ENCODE measurements around the gene BEND7.
A peak's percentile ranks its signal among the peaks of the same experiment; 100 is the strongest.
"Not testable (repeated sequence)": the region's sequence is repeated elsewhere in the genome, so short reads cannot be mapped to it uniquely, and the experiment has no call there.

The BEND7 gene

GRCh38 chr10:13528875-13529713 lies at the start of gene BEND7:
TSS of gene BEND7 (minus strand) at chr10:13529014. CDS start at chr10:13528533, 481 bp downstream.
- DNase-seq, result no peak

- no peak for DNase-seq
Measured at GRCh38 chr10:13573960-13574359, 45.1 kb upstream of the BEND7 start.

- DNase-seq, result no peak
Measured at GRCh38 chr10:13571541-13571940, 42.7 kb upstream of the BEND7 start.

- DNase-seq, result peak; percentile 67 to 75
Measured at GRCh38 chr10:13567030-13567429, 38.2 kb upstream of the BEND7 start.

- no peak for DNase-seq
Measured at GRCh38 chr10:13564576-13564975, 35.8 kb upstream of the BEND7 start.

GRCh38 chr10:13563481-13564445 lies 34.9 kb upstream of the BEND7 start:
- no peak for DNase-seq

- DNase-seq, result no peak
Measured at GRCh38 chr10:13560597-13560996, 31.8 kb upstream of the BEND7 start.

- no peak for DNase-seq
Measured at GRCh38 chr10:13559124-13559700, 30.4 kb upstream of the BEND7 start.

- no peak for DNase-seq
Measured at GRCh38 chr10:13555884-13556510, 27.2 kb upstream of the BEND7 start.

- DNase-seq, result no peak
Measured at GRCh38 chr10:13550802-13551201, 22.0 kb upstream of the BEND7 start.

- no peak for DNase-seq
Measured at GRCh38 chr10:13542533-13542932, 13.7 kb upstream of the BEND7 start.

- DNase-seq, result not testable (repeated sequence)
Measured at GRCh38 chr10:13537985-13538384, 9.2 kb upstream of the BEND7 start.

- DNase-seq, result peak; percentile 68 to 71
Measured at GRCh38 chr10:13536674-13537366, 8.0 kb upstream of the BEND7 start.

GRCh38 chr10:13535346-13535745 lies 6.5 kb upstream of the BEND7 start:
- no peak for DNase-seq

- DNase-seq, result no peak
Measured at GRCh38 chr10:13529714-13529973, 830 bp upstream of the BEND7 start.

GRCh38 chr10:13528123-13528874 lies 515 bp downstream of the BEND7 start:
- no peak for DNase-seq

GRCh38 chr10:13527864-13528122 lies 1.0 kb downstream of the BEND7 start:
- DNase-seq, result no peak

- DNase-seq, result no peak
Measured at GRCh38 chr10:13526948-13527863, 1.6 kb downstream of the BEND7 start.

- no peak for DNase-seq
Measured at GRCh38 chr10:13525663-13526062, 3.2 kb downstream of the BEND7 start.

GRCh38 chr10:13521026-13521425 lies 7.8 kb downstream of the BEND7 start:
- DNase-seq, result no peak

- no peak for DNase-seq
Measured at GRCh38 chr10:13520194-13520593, 8.6 kb downstream of the BEND7 start.

Measured in Kasumi-1 (cell line).